Gastroesophageal sphincter (tissue), 3 donors: ENCODE results near the gene SDC3.

Source experiments
- EP300 ChIP-seq: sonication (generic); formaldehyde crosslinking; IDR thresholded peaks from one replicate; pipeline ENCODE4 v1.6.1; 2017; ENCODE audit warnings: antibody characterized with exemption, mild to moderate bottlenecking
- POLR2A ChIP-seq, 2 donors: fragments of 450-650 bp; IDR thresholded peaks; one replicate each; pipeline ENCODE4 v1.6.1; 2017; ENCODE audit warnings: antibody characterized with exemption in 2 of 2, mild to moderate bottlenecking in 2 of 2, moderate library complexity in 1 of 2
- TF ChIP-seq, protein P1 (sequence below), 4 experiments: fragments of 200-600 bp in 2 of 4; fragments of 450-650 bp in 2 of 4; sonication (generic) in 1 of 4; IDR thresholded peaks; one replicate each; pipeline ENCODE4 v1.5.1; 2017 to 2019; ENCODE audit warnings: antibody characterized with exemption in 4 of 4, mild to moderate bottlenecking in 2 of 4, moderate library complexity in 2 of 4

DNA sequence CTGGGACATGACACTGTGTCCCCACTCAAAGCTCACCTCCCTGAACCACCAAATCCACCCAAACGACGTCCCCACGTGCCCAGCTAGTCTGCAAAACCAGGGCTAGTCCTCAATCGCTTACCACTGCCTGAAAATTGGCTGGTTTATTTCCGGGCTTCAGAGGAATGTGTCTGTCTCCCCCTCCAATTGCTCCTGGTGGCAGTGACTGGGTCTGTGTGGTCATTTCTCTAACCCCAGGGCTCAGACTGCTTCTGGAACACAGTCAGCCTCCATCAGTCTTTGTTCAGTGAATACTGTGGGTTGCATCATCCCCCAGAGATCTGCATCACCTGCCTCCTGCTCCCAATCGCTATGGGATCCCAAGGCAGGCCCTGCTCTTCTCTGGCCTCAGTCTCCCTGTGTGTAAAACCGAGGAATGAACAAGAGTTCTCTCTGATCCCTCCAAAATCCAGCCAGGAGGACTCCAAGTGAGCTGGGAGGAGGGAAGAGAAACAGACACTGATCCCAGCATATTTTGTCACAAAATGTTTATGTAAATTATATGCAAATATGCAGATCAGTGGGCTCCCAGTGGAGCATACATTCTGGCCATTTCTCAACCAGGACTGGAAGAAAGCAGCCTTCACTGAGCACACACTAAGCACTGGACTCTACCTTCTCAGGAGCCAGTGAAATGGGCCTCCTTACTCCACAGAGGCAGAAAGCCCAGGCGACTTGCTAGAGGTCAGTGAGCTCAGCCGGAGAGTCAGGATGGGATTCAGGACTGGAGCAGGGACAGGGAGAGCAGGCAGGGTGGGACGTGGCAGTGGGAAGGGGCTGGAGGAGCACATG, 20.9 kb downstream of the SDC3 start:
- TF ChIP-seq, protein P1, sequence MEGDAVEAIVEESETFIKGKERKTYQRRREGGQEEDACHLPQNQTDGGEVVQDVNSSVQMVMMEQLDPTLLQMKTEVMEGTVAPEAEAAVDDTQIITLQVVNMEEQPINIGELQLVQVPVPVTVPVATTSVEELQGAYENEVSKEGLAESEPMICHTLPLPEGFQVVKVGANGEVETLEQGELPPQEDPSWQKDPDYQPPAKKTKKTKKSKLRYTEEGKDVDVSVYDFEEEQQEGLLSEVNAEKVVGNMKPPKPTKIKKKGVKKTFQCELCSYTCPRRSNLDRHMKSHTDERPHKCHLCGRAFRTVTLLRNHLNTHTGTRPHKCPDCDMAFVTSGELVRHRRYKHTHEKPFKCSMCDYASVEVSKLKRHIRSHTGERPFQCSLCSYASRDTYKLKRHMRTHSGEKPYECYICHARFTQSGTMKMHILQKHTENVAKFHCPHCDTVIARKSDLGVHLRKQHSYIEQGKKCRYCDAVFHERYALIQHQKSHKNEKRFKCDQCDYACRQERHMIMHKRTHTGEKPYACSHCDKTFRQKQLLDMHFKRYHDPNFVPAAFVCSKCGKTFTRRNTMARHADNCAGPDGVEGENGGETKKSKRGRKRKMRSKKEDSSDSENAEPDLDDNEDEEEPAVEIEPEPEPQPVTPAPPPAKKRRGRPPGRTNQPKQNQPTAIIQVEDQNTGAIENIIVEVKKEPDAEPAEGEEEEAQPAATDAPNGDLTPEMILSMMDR (IDR thresholded peaks at IDR 0.05), result no peak
- no peak for TF ChIP-seq POLR2A (IDR thresholded peaks at IDR 0.05)
- TF ChIP-seq EP300, result no peak
